ENCODE data around the gene GABRR3.

- TF ChIP-seq, protein P1, sequence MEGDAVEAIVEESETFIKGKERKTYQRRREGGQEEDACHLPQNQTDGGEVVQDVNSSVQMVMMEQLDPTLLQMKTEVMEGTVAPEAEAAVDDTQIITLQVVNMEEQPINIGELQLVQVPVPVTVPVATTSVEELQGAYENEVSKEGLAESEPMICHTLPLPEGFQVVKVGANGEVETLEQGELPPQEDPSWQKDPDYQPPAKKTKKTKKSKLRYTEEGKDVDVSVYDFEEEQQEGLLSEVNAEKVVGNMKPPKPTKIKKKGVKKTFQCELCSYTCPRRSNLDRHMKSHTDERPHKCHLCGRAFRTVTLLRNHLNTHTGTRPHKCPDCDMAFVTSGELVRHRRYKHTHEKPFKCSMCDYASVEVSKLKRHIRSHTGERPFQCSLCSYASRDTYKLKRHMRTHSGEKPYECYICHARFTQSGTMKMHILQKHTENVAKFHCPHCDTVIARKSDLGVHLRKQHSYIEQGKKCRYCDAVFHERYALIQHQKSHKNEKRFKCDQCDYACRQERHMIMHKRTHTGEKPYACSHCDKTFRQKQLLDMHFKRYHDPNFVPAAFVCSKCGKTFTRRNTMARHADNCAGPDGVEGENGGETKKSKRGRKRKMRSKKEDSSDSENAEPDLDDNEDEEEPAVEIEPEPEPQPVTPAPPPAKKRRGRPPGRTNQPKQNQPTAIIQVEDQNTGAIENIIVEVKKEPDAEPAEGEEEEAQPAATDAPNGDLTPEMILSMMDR (IDR thresholded peaks at IDR 0.05): no peak
- no peak for TF ChIP-seq POLR2AphosphoS5 (IDR thresholded peaks at IDR 0.05; ENCODE audit: insufficient read depth in 1 of 2, low read depth in 1 of 2)
Observed at GRCh38 chr3:97988784-97989568, 46.1 kb downstream of the GABRR3 start.
